HG03439 (cell line): ENCODE measurements around the gene POT1.
A peak's percentile ranks its signal among the peaks of the same experiment; 100 is the strongest.

Experiments used
- ATAC-seq: cut with Tn5 transposase; IDR thresholded peaks from one replicate; pipeline ENCODE4 v1.9.1; 2021; ENCODE audit warnings: mild to moderate bottlenecking, moderate library complexity; ENCODE audit not compliant: unreplicated experiment

Gene POT1

GRCh38 chr7:124914298-124914697, 15.3 kb downstream of the POT1 start:
- peak; percentile 78 for ATAC-seq

GRCh38 chr7:124912972-124913371, 16.7 kb downstream of the POT1 start:
- no peak for ATAC-seq

DNA sequence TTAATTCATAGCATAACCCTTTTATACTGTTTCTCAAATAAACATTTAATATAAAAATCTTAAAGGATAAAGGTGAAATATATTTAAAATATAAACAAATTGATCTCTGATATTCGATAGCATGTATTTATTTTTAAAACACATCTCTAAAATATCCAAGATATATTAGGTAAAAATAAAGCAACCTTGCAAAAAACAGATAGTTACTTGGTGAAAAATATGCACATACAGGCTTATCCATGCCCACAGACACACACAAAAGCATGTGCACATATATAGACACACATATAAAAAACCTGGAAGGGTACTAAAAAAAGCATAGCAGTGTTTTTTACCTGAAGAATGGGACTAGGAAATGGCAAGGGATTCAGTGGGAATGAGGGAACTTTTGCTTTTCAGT, 19.8 kb downstream of the POT1 start:
- no peak for ATAC-seq

- ATAC-seq = no peak
Observed at GRCh38 chr7:124908259-124908658, 21.4 kb downstream of the POT1 start.

DNA sequence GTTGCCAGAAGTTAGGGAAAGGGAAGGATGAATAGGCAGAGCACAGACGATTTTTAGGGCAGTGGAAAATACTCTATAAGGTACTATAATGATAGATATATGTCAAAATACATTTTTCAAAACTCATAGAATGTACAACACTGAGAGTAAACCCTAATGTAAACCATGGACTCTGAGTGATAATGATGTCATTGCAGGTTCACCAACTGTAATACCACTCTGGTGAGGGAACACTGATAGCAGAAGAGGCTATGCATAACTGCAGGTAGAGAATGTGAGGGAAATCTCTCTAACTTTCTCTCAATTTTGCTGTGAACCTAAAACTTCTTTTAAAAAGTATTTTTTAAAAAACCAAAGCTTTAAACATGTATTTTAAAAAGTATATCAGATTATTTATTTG, 22.1 kb downstream of the POT1 start:
- ATAC-seq = no peak

DNA sequence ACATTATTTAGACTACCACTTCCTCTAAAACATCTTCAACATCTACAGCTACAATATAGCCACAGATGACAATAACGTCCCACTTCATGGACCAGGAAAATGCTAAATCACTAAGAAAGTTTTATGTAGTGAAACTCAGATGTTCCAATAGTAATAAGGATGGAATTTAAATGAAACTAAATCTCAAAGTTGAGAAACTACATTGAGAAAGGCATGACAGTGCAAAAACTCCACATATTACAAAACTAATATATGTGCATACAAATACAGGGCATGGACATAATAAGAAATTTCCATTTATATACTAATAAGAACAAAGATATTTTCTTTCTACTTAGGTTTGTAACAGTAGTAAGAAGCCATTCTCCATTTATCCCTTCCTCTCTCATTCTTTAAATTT, 31.1 kb downstream of the POT1 start:
- no peak for ATAC-seq

GRCh38 chr7:124896001-124896400, 33.6 kb downstream of the POT1 start:
- no peak for ATAC-seq

- peak; percentile 84 for ATAC-seq
Observed at GRCh38 chr7:124893140-124893827, 36.3 kb downstream of the POT1 start.

DNA sequence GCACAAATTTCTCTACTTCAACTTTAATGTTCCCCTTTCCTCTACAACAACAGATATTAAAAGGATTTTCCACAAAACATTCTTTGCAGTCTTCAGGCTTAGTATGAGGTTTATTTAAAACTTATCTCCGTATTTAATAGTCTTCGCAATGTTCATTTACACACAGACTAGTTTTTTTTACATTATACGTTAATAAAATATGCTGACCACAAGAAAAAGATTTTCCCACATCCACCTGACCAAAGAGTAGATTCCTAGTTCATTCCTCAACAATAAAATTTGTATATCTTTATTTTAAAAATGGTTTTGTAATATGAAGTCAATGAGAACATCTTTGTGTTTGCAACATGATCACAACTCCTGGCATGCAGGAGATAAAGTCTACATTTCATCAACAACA, 42.4 kb downstream of the POT1 start:
- ATAC-seq = no peak

GRCh38 chr7:124881981-124882380, 47.6 kb downstream of the POT1 start:
- ATAC-seq = no peak

- no peak for ATAC-seq
Observed at GRCh38 chr7:124879771-124880170, 49.9 kb downstream of the POT1 start.

- no peak for ATAC-seq
Observed at GRCh38 chr7:124879103-124879502, 50.5 kb downstream of the POT1 start.

- no peak for ATAC-seq
Observed at GRCh38 chr7:124874644-124875163, 54.9 kb downstream of the POT1 start.

DNA sequence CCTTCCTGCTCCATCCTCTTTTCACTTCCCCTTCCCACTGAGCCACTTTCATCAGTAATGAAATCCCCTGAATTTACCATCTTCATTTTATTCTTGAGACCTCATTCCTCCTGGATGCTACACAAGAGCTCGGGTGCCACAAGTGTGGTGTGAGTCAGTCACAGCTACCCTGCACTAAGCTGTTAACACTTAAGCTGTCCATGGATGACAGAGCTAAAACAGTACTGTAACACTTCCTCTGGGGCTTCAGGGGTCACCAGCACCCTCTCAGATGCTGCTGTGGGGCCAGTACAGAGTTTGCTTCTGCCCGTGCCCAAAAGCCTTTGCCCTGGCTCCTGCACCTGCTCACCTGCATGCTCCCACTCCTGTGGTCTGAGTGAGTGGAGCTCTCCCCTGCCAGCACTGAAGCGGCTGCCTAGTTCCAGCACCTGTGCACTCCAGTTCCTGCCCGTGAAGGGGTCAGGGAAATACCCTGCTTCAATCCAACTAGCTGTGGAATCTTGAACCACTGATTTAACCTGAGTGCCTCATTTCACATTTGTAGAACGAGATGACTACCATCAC, 71.9 kb downstream of the POT1 start:
- ATAC-seq = no peak

DNA sequence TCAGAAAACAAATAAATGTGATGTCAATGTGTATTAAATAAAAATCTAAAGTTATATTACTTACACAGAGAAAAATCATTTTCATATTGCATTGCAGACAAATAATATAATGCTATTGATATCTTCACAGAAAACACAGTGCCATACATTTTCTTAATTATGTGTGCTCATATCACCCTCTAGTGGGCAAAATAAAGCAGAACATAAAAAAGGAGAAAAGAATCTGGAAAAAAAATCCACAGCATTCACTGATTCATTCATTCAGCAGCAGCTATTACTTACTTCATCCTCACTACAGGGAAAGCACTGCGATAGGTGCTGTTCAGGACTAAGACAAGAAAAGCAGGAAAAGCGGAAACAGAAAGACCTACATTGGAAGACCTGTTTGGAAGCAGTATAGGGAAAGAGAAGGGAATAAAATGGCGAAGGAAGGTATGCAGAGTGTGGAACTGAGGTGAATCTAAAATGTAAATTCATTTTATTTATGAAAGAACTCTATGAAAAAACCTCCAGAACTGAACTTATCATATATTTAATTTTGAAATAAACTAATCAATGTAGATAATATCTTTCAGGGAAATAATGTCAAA, 73.2 kb downstream of the POT1 start:
- ATAC-seq = peak; percentile 60

DNA sequence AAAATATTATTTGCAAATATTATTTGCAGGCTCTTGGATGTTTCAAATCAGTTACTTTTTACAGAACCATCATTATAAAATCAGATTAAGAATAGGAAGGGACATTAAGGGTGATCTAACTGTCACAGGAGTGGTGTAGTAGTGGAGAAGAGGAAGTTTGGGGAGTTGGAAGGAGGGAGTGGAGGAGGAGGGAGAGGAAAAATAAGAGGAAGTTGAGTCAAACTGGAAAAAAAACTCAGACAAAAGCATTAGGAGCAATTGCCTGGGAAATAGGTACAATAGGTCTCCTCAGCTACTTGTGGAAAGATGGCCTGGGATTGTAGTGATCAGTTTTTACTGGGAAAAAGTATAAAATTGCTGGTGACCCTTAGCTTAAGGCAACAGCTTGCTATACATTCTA, 86.3 kb downstream of the POT1 start:
- ATAC-seq = no peak

GRCh38 chr7:124840435-124840834, 89.2 kb downstream of the POT1 start:
- ATAC-seq = no peak

DNA sequence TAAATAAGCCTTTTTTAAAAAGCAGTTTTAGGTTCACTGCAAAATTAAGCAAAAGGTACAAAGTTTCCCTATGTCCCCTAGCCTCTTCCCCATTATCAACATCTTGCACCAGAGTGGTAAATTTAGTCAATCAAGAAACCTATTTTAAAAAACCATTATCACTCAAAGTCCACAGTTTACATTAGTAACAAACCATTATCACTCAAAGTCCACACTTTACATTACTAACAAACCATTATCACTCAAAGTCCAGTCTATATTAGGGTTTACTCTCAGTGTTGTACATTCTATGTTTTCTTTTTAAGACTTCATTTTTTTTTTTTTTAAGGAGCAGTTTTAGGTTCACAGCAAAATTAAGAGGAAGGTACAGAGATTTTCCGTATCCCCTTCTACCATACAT, 89.9 kb downstream of the POT1 start:
- ATAC-seq = no peak

GRCh38 chr7:124836173-124836572, 93.5 kb downstream of the POT1 start:
- ATAC-seq = no peak

DNA sequence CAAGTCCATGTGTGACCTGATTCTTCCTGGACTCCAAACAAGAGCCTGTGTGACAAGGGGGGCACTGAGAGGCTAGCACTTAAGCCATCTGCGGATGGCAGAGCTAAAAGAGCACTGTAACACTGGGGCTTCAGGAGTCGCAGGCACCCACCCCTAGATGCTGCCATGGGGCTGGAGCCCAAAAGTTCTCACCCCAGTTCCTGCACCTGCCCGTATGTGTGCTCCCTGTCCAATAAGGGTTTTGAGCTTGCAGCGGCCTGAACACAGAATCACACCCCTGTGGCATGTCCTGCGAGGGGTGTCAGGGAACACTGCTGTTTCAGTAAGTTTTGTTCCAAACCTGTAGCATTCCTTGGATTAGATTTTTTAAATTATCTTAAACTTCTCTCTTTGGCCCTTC, 110.8 kb downstream of the POT1 start:
- ATAC-seq = no peak

GRCh38 chr7:124813994-124814798, 115.4 kb downstream of the POT1 start:
- no peak for ATAC-seq

- ATAC-seq = no peak
Observed at GRCh38 chr7:124812764-124813163, 116.9 kb downstream of the POT1 start.
